ENCODE measurements around the gene GALNT14.

GALNT14 gene

GRCh38 chr2:31066086-31066485, 72.2 kb downstream of the GALNT14 start:
- H3K27ac ChIP-seq, result no peak overlapping the region
- TF ChIP-seq CTCF (conservative IDR thresholded peaks at IDR 0.05), result no peak

GRCh38 chr2:31065356-31065755, 72.9 kb downstream of the GALNT14 start:
- no peak overlapping the region for H3K27ac ChIP-seq
- TF ChIP-seq CTCF (conservative IDR thresholded peaks at IDR 0.05), result no peak

GRCh38 chr2:31060397-31060796, 77.8 kb downstream of the GALNT14 start:
- peak overlapping the region; percentile 49 for H3K27ac ChIP-seq
- TF ChIP-seq CTCF (conservative IDR thresholded peaks at IDR 0.05), result no peak

- TF ChIP-seq CTCF (conservative IDR thresholded peaks at IDR 0.05), result no peak
- H3K27ac ChIP-seq, result no peak overlapping the region
These were observed 79.9 kb downstream of the GALNT14 start for GRCh38 chr2:31058096-31059035.

- no peak for TF ChIP-seq CTCF (conservative IDR thresholded peaks at IDR 0.05)
- H3K27ac ChIP-seq, result no peak overlapping the region
These were observed 80.5 kb downstream of the GALNT14 start for GRCh38 chr2:31057691-31058090.

- TF ChIP-seq CTCF (conservative IDR thresholded peaks at IDR 0.05), result no peak
- H3K27ac ChIP-seq, result no peak overlapping the region
These were observed 82.3 kb downstream of the GALNT14 start for GRCh38 chr2:31055938-31056337.

GRCh38 chr2:31054842-31055388, 83.3 kb downstream of the GALNT14 start:
- H3K27ac ChIP-seq, result peak overlapping the region; percentile 5
- TF ChIP-seq CTCF (conservative IDR thresholded peaks at IDR 0.05), result no peak

All from VCaP (cell line).